Amygdala (tissue), 56 donors: Measurements from ENCODE around the gene WDR53.
"Not testable (repeated sequence)": the region's sequence is repeated elsewhere in the genome, so short reads cannot be mapped to it uniquely, and the experiment has no call there.

ENCODE experiments used
- DNase-seq, 56 donors: peaks; one replicate each; lab custom pipeline; 2025; lab: John Stamatoyannopoulos, UW

WDR53 gene

DNA sequence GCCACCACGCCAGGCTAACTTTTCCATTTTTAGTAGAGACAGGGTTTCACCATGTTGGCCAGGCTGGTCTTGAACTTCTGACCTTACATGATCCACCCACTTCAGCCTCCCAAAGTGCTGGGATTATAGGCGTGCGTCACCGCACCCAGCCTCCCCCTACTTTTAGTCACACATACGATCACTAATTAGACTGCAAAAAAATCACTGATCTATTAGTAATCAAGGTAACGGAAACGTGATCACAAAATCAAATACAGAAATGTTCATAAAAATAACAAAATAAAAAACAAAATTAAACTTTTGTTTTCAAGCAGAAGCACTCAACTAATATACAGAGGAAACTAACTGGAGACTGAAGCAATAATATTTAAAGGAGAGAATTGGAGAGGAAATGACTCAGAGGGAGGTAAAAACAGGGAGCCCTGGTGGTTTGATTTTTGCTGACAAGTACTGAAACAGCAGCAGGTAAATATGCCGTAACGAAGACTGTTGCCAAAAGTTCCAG, 4.6 kb downstream of the WDR53 start:
- DNase-seq: no peak

DNA sequence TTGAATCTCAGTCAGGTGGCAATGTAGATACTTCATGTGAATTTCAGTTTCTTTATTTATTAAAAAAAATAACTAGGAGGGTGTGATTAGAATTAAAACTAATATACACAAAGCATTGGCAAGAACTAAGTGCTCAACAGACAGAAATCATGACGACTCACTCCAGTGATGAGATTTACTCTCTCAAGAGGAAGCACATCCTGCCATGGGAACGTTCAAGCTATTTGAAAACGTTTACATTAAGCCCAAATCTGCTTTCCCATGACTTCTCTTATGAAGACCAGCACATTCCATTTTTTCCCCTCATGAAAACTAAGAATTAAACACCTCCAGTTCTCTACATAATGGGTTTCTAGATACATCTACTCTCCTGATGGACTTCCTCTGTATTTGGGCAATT, 8.5 kb downstream of the WDR53 start:
- DNase-seq: no peak

- no peak for DNase-seq
Measured at GRCh38 chr3:196558476-196558875, 9.9 kb downstream of the WDR53 start.

DNA sequence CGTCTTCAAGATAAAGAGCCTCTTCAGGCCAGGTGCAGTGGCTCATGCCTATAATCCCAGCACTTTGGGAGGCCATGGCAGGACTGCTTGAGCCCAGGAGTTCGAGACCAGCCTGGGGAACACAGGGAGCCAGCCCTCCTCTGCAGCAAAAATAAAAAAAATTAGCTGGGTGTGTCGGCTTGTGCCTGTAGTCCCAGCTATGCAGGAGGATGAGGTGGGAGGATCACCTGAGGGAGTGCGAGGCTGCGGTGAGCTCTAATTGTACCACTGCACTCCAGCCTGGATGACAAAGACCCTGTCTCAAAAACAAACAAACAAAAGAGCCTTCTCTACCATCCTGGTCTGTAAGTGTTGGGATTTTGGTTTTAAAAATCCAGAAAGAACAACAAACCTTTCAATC, 11.1 kb downstream of the WDR53 start:
- no peak for DNase-seq

GRCh38 chr3:196555295-196555694, 13.1 kb downstream of the WDR53 start:
- DNase-seq: no peak

DNA sequence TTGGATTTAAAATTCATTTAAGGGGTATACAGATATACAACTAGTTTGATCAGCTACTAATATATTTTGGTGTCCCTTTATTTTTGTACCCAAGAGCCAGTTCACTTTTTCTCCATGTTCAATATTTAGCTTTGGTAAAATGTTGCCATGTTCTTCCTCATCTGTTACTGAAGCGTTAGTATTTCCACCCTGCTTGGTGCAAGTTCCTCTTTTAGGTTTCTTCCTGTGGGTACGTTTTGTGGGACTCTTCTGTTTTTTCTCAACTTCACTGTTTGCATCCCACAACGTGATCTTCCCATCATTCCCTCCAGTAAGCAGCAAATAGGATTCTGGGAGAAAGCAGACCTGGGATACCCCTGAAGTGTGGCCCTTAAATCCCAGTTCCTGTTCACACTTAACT, 14.1 kb downstream of the WDR53 start:
- DNase-seq: no peak

- no peak for DNase-seq
Measured at GRCh38 chr3:196553551-196553950, 14.8 kb downstream of the WDR53 start.

DNA sequence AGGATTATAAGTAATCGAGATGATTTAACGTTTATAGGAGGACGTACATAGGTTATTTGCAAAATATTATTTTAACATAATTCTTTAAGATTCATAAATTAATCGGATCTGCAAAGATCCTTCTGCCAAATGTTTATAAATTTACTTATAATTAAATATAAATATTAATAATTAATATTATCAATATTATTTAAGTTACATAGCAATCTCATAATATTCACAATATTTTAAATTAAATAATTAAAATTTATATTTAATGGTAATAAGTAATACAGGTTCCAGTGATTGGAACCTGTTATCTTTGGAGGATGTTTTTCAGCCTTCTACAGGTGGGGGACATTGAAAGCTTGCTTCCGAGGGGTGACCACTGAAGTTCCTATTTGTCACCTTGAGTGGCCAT, 16.1 kb downstream of the WDR53 start:
- DNase-seq: no peak

GRCh38 chr3:196550172-196550571, 18.2 kb downstream of the WDR53 start:
- DNase-seq: not testable (repeated sequence)

- DNase-seq: not testable (repeated sequence)
Measured at GRCh38 chr3:196549312-196549711, 19.0 kb downstream of the WDR53 start.

DNA sequence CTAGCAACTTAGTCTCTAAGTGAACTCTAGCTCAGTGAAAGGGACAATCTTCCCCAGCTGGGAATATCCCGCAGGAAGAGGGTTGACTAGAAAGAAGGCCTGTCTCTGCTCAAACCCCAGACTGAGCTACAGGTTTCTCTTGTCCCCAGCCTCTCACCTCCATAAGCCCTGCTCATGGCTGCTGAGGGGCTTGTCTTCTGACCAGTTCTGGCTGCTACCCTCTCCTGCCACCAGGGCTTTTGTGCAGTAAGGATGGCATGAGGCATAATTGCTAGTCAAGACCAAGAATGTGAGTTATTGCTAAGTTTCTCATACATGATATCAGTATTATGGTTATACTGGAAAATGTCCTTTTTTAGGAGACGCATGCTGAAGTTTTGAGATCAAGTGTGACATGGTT, 21.3 kb downstream of the WDR53 start:
- DNase-seq: no peak

- no peak for DNase-seq
Measured at GRCh38 chr3:196546537-196546936, 21.8 kb downstream of the WDR53 start.

GRCh38 chr3:196544491-196544992, 23.8 kb downstream of the WDR53 start:
- no peak for DNase-seq

GRCh38 chr3:196541684-196542445, 26.5 kb downstream of the WDR53 start:
- DNase-seq: no peak

DNA sequence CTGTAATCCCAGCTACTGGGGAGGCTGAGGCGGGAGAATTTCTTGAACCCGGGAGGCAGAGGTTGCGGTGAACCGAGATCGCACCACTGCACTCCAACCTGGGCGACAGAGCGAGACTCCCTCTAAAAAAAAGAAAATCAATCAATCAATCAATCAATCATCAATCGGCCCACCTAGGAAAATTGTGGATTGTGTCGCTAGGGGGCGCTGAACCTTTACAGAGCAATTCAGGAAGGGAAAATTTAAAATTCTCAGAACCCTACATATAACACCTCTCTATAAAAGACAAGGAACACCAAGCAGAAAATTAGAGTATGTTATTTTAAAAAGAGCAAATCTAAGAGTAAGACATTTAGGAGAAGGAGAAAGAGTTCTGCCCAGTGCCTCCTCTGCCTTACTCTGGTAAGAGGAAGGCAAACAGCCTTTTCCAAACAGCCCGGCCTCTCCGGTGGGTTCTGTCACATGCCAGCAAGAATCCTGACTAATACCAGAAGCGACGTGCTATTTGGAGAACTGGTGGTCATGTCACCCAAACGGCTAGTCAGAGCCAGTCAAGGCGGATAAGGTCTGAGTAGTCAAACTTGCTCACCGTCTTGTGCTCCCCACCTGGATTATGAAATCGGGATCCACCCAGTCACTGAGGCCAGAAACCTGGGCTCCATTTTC, 30.9 kb downstream of the WDR53 start:
- peak in 10 of 56 donors; percentile 1 to 65 (median 6) for DNase-seq

- no peak for DNase-seq
Measured at GRCh38 chr3:196533260-196533681, 35.1 kb downstream of the WDR53 start.

- no peak for DNase-seq
Measured at GRCh38 chr3:196531418-196531817, 36.9 kb downstream of the WDR53 start.

DNA sequence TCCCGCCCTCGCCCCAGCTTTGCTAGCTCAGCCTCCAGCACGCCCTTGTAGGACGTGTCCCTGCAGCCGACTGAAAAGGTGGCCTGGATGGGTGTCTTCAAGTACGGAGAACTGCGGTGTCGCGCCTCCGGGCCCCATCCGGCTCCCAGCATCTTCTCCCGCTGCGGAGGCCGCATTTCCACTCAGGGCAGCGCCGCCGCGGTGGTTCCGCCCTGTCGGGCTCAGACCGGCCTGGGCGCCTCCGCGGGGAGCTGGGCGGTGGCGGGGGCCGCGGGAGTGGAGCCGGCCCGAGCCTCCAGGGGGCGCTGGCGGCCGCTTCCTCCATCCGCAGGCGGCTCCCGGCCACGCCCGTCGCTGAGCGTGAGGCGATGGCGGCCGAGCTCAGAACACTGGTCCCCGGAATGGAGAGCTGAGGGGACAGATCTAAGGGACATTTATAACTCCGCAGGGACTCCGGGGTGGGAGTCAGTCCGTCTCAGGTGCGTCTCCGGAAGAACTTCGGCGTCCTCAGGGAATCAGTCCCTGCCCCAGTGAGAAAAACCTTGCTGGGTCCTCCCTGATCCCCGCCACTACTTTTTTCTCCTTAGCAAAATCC, 39.6 kb downstream of the WDR53 start:
- peak in 45 of 56 donors; percentile 3 to 83 (median 35) for DNase-seq

DNA sequence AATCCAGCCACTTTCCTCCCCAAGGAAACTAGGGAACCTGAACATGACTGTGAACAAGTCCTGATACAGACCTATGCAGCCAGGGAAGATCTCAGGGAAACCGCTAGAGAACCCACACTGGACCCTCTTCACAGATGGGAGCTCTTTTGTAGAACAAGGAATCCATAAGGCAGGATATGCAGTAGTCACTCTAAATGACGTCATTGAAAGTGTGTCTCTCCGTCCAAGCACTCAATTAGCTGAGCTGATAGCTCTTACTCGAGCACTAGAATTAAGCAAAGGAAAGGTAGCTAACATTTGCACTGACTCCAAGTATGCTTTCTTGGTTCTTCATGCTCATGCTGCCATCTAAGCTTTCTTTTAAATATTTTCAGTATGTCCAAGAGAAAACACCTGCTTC, 43.2 kb downstream of the WDR53 start:
- no peak for DNase-seq

GRCh38 chr3:196524527-196524926, 43.8 kb downstream of the WDR53 start:
- no peak for DNase-seq

- DNase-seq: no peak
Measured at GRCh38 chr3:196523841-196524240, 44.5 kb downstream of the WDR53 start.
